Mucosa of gallbladder (tissue), 1 donor: ENCODE data around the gene MMP19. TPM values are rescaled to one million over a fixed set of nuclear protein-coding genes. Genes with fewer than 3 reads are reported as not detected.
"Not testable (repeated sequence)": the region's sequence is repeated elsewhere in the genome, so short reads cannot be mapped to it uniquely, and the experiment has no call there.

Experiments used
- DNase-seq: peaks from one replicate; pipeline ENCODE4 v3.0.0-alpha.2; 2020; ENCODE audit warnings: low spot score
- total RNA-seq: library from RNA; stranded (reverse); gene quantifications from one replicate; pipeline ENCODE4 v1.2.1, GENCODE V29; 2021
- donor health status: DM: no; HTN: no; CAD: no.

Gene MMP19
- 5.2 TPM for total RNA-seq

GRCh38 chr12:55842681-55843429 lies at the start of gene MMP19:
TSS of gene MMP19 (minus strand) at chr12:55842936. CDS start at chr12:55842830, 106 bp downstream.
- no peak for DNase-seq

- no peak for DNase-seq
Observed at GRCh38 chr12:55891310-55891709, 48.6 kb upstream of the MMP19 start.

- DNase-seq, result no peak
Observed at GRCh38 chr12:55885113-55885512, 42.4 kb upstream of the MMP19 start.

- no peak for DNase-seq
Observed at GRCh38 chr12:55877824-55878223, 35.1 kb upstream of the MMP19 start.

GRCh38 chr12:55875704-55876467 lies 33.1 kb upstream of the MMP19 start:
- DNase-seq, result no peak

GRCh38 chr12:55874443-55874842 lies 31.7 kb upstream of the MMP19 start:
- DNase-seq, result no peak

- not testable (repeated sequence) for DNase-seq
Observed at GRCh38 chr12:55866454-55867004, 23.8 kb upstream of the MMP19 start.

GRCh38 chr12:55865327-55865726 lies 22.6 kb upstream of the MMP19 start:
- DNase-seq, result no peak

GRCh38 chr12:55862931-55863330 lies 20.2 kb upstream of the MMP19 start:
- not testable (repeated sequence) for DNase-seq

GRCh38 chr12:55862286-55862685 lies 19.6 kb upstream of the MMP19 start:
- no peak for DNase-seq

GRCh38 chr12:55861871-55862270 lies 19.1 kb upstream of the MMP19 start:
- DNase-seq, result no peak

- DNase-seq, result no peak
Observed at GRCh38 chr12:55861396-55861795, 18.7 kb upstream of the MMP19 start.

GRCh38 chr12:55852740-55853139 lies 10.0 kb upstream of the MMP19 start:
- DNase-seq, result no peak

GRCh38 chr12:55850893-55851292 lies 8.2 kb upstream of the MMP19 start:
- no peak for DNase-seq

- DNase-seq, result no peak
Observed at GRCh38 chr12:55850401-55850800, 7.7 kb upstream of the MMP19 start.

GRCh38 chr12:55849616-55850343 lies 7.0 kb upstream of the MMP19 start:
- no peak for DNase-seq

- peak; percentile 87 for DNase-seq
Observed at GRCh38 chr12:55847603-55848291, 5.0 kb upstream of the MMP19 start.

- no peak for DNase-seq
Observed at GRCh38 chr12:55847033-55847432, 4.3 kb upstream of the MMP19 start.

GRCh38 chr12:55845785-55846496 lies 3.2 kb upstream of the MMP19 start:
- DNase-seq, result no peak

- no peak for DNase-seq
Observed at GRCh38 chr12:55845361-55845760, 2.6 kb upstream of the MMP19 start.

GRCh38 chr12:55844961-55845360 lies 2.2 kb upstream of the MMP19 start:
- DNase-seq, result no peak
